Activated T-helper 2 cell treated with anti-CD3 and anti-CD28 coated beads, Interferon-gamma antibody, Interleukin-2, Interleukin-4, amounts not matched to agents 10 μg/mL and 5 μg/mL and 100 μg/mL, durations not matched to agents 14 hours and 24 hours and 36 hours (primary cell): ENCODE data around the gene KAZN. TPM values are rescaled to one million over a fixed set of nuclear protein-coding genes. Genes with fewer than 3 reads are reported as not detected.

Experiments used
- DNase-seq: peaks from one replicate; pipeline ENCODE4 v3.0.0; 2021; ENCODE audit warnings: low spot score
- H3K27ac Mint-ChIP-seq: one replicate; pipeline ENCODE4 v1.8.0; 2021; ENCODE audit warnings: mixed read lengths
- H3K27me3 Mint-ChIP-seq: one replicate; pipeline ENCODE4 v1.8.0; 2021; ENCODE audit warnings: low read depth, mixed read lengths
- H3K36me3 Mint-ChIP-seq: one replicate; pipeline ENCODE4 v1.8.0; 2021; ENCODE audit warnings: low read depth, mixed read lengths
- H3K4me1 Mint-ChIP-seq: one replicate; pipeline ENCODE4 v1.8.0; 2021; ENCODE audit warnings: low read depth, mixed read lengths
- H3K4me3 Mint-ChIP-seq: one replicate; pipeline ENCODE4 v1.8.0; 2021; ENCODE audit warnings: low read depth, mild to moderate bottlenecking, moderate library complexity, mixed read lengths
- H3K9me3 Mint-ChIP-seq: one replicate; pipeline ENCODE4 v1.8.0; 2021; ENCODE audit warnings: mixed read lengths
- intact Hi-C: fragments of 100-400 bp; cut with micrococcal nuclease; formaldehyde crosslinking; loops from one replicate; pipeline ENCODE4 v1.15.1; 2023
- total RNA-seq: library from RNA; stranded (reverse); gene quantifications from 2 replicates; pipeline ENCODE4 v1.2.3, GENCODE V29; 2022

KAZN gene
- total RNA-seq, 1 donor from 2014 or later, result 0.68 TPM

GRCh38 chr1:14940285-14940870 lies 341.9 kb downstream of the KAZN start:
- DNase-seq, result no peak
- Mint-ChIP-seq H3K27ac (no peak overlapping the region), H3K4me1 (no peaks in the 10 kb centered on the region), H3K9me3 (no peaks in the 10 kb centered on the region), H3K27me3 (no peaks in the 10 kb centered on the region), H3K4me3 (no peak overlapping the region), H3K36me3 (no peaks in the 10 kb centered on the region)
- intact Hi-C loops, result no loop called here

- intact Hi-C loops, result no loop called here
- H3K27me3 Mint-ChIP-seq, result no peaks in the 10 kb centered on the region
- DNase-seq, result no peak
- H3K4me1 Mint-ChIP-seq, result no peaks in the 10 kb centered on the region
- no peaks in the 10 kb centered on the region for H3K9me3 Mint-ChIP-seq
- H3K4me3 Mint-ChIP-seq, result no peak overlapping the region
- H3K36me3 Mint-ChIP-seq, result no peaks in the 10 kb centered on the region
- no peak overlapping the region for H3K27ac Mint-ChIP-seq
Observed at GRCh38 chr1:14941864-14942263, 343.4 kb downstream of the KAZN start.

- H3K27ac Mint-ChIP-seq, result no peak overlapping the region
- H3K9me3 Mint-ChIP-seq, result no peaks in the 10 kb centered on the region
- no peaks in the 10 kb centered on the region for H3K27me3 Mint-ChIP-seq
- no peak overlapping the region for H3K4me3 Mint-ChIP-seq
- no peak for DNase-seq
- intact Hi-C loops, result no loop called here
- H3K36me3 Mint-ChIP-seq, result no peaks in the 10 kb centered on the region
- no peaks in the 10 kb centered on the region for H3K4me1 Mint-ChIP-seq
Observed at GRCh38 chr1:14944471-14944985, 346.0 kb downstream of the KAZN start.

- DNase-seq, result no peak
- intact Hi-C loops, result no loop called here
- Mint-ChIP-seq H3K4me1 (no peaks in the 10 kb centered on the region), H3K36me3 (no peaks in the 10 kb centered on the region), H3K4me3 (no peak overlapping the region), H3K27ac (no peak overlapping the region), H3K9me3 (no peaks in the 10 kb centered on the region), H3K27me3 (no peaks in the 10 kb centered on the region)
Observed at GRCh38 chr1:14945132-14946010, 346.9 kb downstream of the KAZN start.

- no peaks in the 10 kb centered on the region for H3K4me1 Mint-ChIP-seq
- intact Hi-C loops, result no loop called here
- no peaks in the 10 kb centered on the region for H3K9me3 Mint-ChIP-seq
- H3K36me3 Mint-ChIP-seq, result no peaks in the 10 kb centered on the region
- no peak overlapping the region for H3K4me3 Mint-ChIP-seq
- no peaks in the 10 kb centered on the region for H3K27me3 Mint-ChIP-seq
- H3K27ac Mint-ChIP-seq, result no peak overlapping the region
- DNase-seq, result no peak
Observed at GRCh38 chr1:14946011-14946359, 347.5 kb downstream of the KAZN start.

GRCh38 chr1:14946684-14947238 lies 348.3 kb downstream of the KAZN start:
- Mint-ChIP-seq H3K9me3 (no peaks in the 10 kb centered on the region), H3K4me1 (no peaks in the 10 kb centered on the region), H3K4me3 (no peak overlapping the region), H3K36me3 (no peaks in the 10 kb centered on the region), H3K27ac (no peak overlapping the region), H3K27me3 (no peaks in the 10 kb centered on the region)
- intact Hi-C loops, result no loop called here
- no peak for DNase-seq

GRCh38 chr1:14947421-14947820 lies 348.9 kb downstream of the KAZN start:
- intact Hi-C loops, result no loop called here
- Mint-ChIP-seq H3K9me3 (no peaks in the 10 kb centered on the region), H3K4me1 (no peaks in the 10 kb centered on the region), H3K27me3 (no peaks in the 10 kb centered on the region), H3K27ac (no peak overlapping the region), H3K4me3 (no peak overlapping the region), H3K36me3 (no peaks in the 10 kb centered on the region)
- DNase-seq, result no peak

- no peak overlapping the region for H3K27ac Mint-ChIP-seq
- intact Hi-C loops, result no loop called here
- no peaks in the 10 kb centered on the region for H3K4me1 Mint-ChIP-seq
- no peak overlapping the region for H3K4me3 Mint-ChIP-seq
- no peaks in the 10 kb centered on the region for H3K27me3 Mint-ChIP-seq
- DNase-seq, result no peak
- H3K36me3 Mint-ChIP-seq, result no peaks in the 10 kb centered on the region
- no peaks in the 10 kb centered on the region for H3K9me3 Mint-ChIP-seq
Observed at GRCh38 chr1:14948112-14948652, 349.7 kb downstream of the KAZN start.

- H3K27me3 Mint-ChIP-seq, result no peaks in the 10 kb centered on the region
- no peak overlapping the region for H3K4me3 Mint-ChIP-seq
- H3K36me3 Mint-ChIP-seq, result no peaks in the 10 kb centered on the region
- no peaks in the 10 kb centered on the region for H3K9me3 Mint-ChIP-seq
- H3K4me1 Mint-ChIP-seq, result no peaks in the 10 kb centered on the region
- intact Hi-C loops, result no loop called here
- no peak overlapping the region for H3K27ac Mint-ChIP-seq
- DNase-seq, result no peak
Observed at GRCh38 chr1:14949270-14949835, 350.9 kb downstream of the KAZN start.

- Mint-ChIP-seq H3K27ac (no peak overlapping the region), H3K9me3 (no peaks in the 10 kb centered on the region), H3K4me3 (no peak overlapping the region), H3K4me1 (no peaks in the 10 kb centered on the region), H3K27me3 (no peaks in the 10 kb centered on the region), H3K36me3 (no peaks in the 10 kb centered on the region)
- intact Hi-C loops, result no loop called here
- DNase-seq, result no peak
Observed at GRCh38 chr1:14949836-14950713, 351.6 kb downstream of the KAZN start.

- Mint-ChIP-seq H3K36me3 (no peaks in the 10 kb centered on the region), H3K4me3 (no peak overlapping the region), H3K27ac (no peak overlapping the region), H3K4me1 (no peaks in the 10 kb centered on the region), H3K27me3 (no peaks in the 10 kb centered on the region), H3K9me3 (no peaks in the 10 kb centered on the region)
- DNase-seq, result no peak
- intact Hi-C loops, result no loop called here
Observed at GRCh38 chr1:14951766-14952165, 353.3 kb downstream of the KAZN start.

- H3K4me1 Mint-ChIP-seq, result no peaks in the 10 kb centered on the region
- no peak overlapping the region for H3K4me3 Mint-ChIP-seq
- intact Hi-C loops, result no loop called here
- no peaks in the 10 kb centered on the region for H3K36me3 Mint-ChIP-seq
- H3K27ac Mint-ChIP-seq, result no peak overlapping the region
- no peaks in the 10 kb centered on the region for H3K9me3 Mint-ChIP-seq
- no peak for DNase-seq
- H3K27me3 Mint-ChIP-seq, result no peaks in the 10 kb centered on the region
Observed at GRCh38 chr1:14952626-14953314, 354.3 kb downstream of the KAZN start.
